Measurements from ENCODE around the gene KLHDC7A.

KLHDC7A gene

GRCh38 chr1:18473195-18473815, 7.4 kb upstream of the KLHDC7A start:
- no peak for DNase-seq

- DNase-seq: no peak
These were observed 6.1 kb upstream of the KLHDC7A start for GRCh38 chr1:18474559-18475175.

- DNase-seq: no peak
These were observed 5.4 kb upstream of the KLHDC7A start for GRCh38 chr1:18475234-18475905.

- DNase-seq: no peak
These were observed 1.3 kb upstream of the KLHDC7A start for GRCh38 chr1:18479454-18479853.

- DNase-seq: no peak
These were observed 625 bp downstream of the KLHDC7A start for GRCh38 chr1:18481190-18481920.

- DNase-seq: no peak
These were observed 1.4 kb downstream of the KLHDC7A start for GRCh38 chr1:18481921-18482701.

GRCh38 chr1:18482721-18483425, 2.1 kb downstream of the KLHDC7A start:
- no peak for DNase-seq

GRCh38 chr1:18484276-18484675, 3.5 kb downstream of the KLHDC7A start:
- no peak for DNase-seq

- no peak for DNase-seq
These were observed 4.0 kb downstream of the KLHDC7A start for GRCh38 chr1:18484721-18485120.

- no peak for DNase-seq
These were observed 4.5 kb downstream of the KLHDC7A start for GRCh38 chr1:18485227-18485626.

GRCh38 chr1:18486195-18486594, 5.5 kb downstream of the KLHDC7A start:
- DNase-seq: no peak

- no peak for DNase-seq
These were observed 8.8 kb downstream of the KLHDC7A start for GRCh38 chr1:18489417-18490143.

GRCh38 chr1:18491168-18491567, 10.4 kb downstream of the KLHDC7A start:
- no peak for DNase-seq

GRCh38 chr1:18494304-18494703, 13.6 kb downstream of the KLHDC7A start:
- no peak for DNase-seq

GRCh38 chr1:18495635-18496034, 14.9 kb downstream of the KLHDC7A start:
- no peak for DNase-seq

GRCh38 chr1:18496056-18496455, 15.3 kb downstream of the KLHDC7A start:
- DNase-seq: no peak

GRCh38 chr1:18496497-18497235, 15.9 kb downstream of the KLHDC7A start:
- no peak for DNase-seq

- no peak for DNase-seq
These were observed 21.1 kb downstream of the KLHDC7A start for GRCh38 chr1:18501833-18502232.

- no peak for DNase-seq
These were observed 23.9 kb downstream of the KLHDC7A start for GRCh38 chr1:18504609-18505008.

- no peak for DNase-seq
These were observed 24.9 kb downstream of the KLHDC7A start for GRCh38 chr1:18505666-18506065.

- no peak for DNase-seq
These were observed 27.4 kb downstream of the KLHDC7A start for GRCh38 chr1:18508084-18508483.

Data from COR-L47 (cell line).